ENCODE results near the gene NPY5R. TPM values are rescaled to one million over a fixed set of nuclear protein-coding genes. Genes with fewer than 3 reads are reported as not detected.

NPY5R gene
- total RNA-seq, 1 experiment from 2014 or later: not detected

- Histone ChIP-seq H3K27ac (ENCODE audit: low read length) (no peak overlapping the region), H3K36me3 (ENCODE audit: control insufficient read depth, insufficient read depth, low read length) (no peaks in the 10 kb centered on the region; the same call in 1 of the 2 replicates), H3K4me1 (ENCODE audit: control insufficient read depth, insufficient read depth, low read length) (no peaks in the 10 kb centered on the region), H3K4me3 (ENCODE audit: low read depth in 2 of 2, low read length in 2 of 2) (no peak overlapping the region), H3K27me3 (ENCODE audit: control insufficient read depth, insufficient read depth, low read length) (no peaks in the 10 kb centered on the region), H3K9me3 (ENCODE audit: control insufficient read depth, insufficient read depth, low read depth, low read length) (no peaks in the 10 kb centered on the region)
- BruUV-seq (replicated peaks): no TSS peak
- no peak for ATAC-seq
- no peak for DNase-seq (ENCODE audit: low read depth, low spot score)
- ChIA-PET CTCF (no interaction called here), POLR2A (no interaction called here)
- in situ Hi-C loops (cut with HindIII; ENCODE audit: low pct_unique_long_range_greater_than_20kb, low sequenced_read_pairs): no loop called here
- intact Hi-C loops (cut with micrococcal nuclease; ENCODE audit: unreplicated experiment): no loop called here
- TF ChIP-seq TCF7L2 (IDR thresholded peaks at IDR 0.05; ENCODE audit: low read depth, low read length): no peak
- no peak for TF ChIP-seq POLR2AphosphoS5 (IDR thresholded peaks at IDR 0.05; ENCODE audit: low read depth, low read length)
- TF ChIP-seq CTCF (IDR thresholded peaks at IDR 0.05): no peak
- no peak for TF ChIP-seq REST (IDR thresholded peaks at IDR 0.05; ENCODE audit: insufficient read depth in 1 of 2, low read depth in 2 of 2, low read length in 1 of 2)
- no peak for TF ChIP-seq SIN3A (IDR thresholded peaks at IDR 0.05; ENCODE audit: borderline replicate concordance, insufficient read depth, low read depth, low read length)
Measured at GRCh38 chr4:163300445-163300844, 43.2 kb upstream of the NPY5R start.

- in situ Hi-C loops (cut with HindIII; ENCODE audit: low pct_unique_long_range_greater_than_20kb, low sequenced_read_pairs): no loop called here
- TF ChIP-seq CTCF (IDR thresholded peaks at IDR 0.05) (no peak), POLR2AphosphoS5 (IDR thresholded peaks at IDR 0.05; ENCODE audit: low read depth, low read length) (no peak), SIN3A (IDR thresholded peaks at IDR 0.05; ENCODE audit: borderline replicate concordance, insufficient read depth, low read depth, low read length) (no peak), TCF7L2 (IDR thresholded peaks at IDR 0.05; ENCODE audit: low read depth, low read length) (no peak), REST (IDR thresholded peaks at IDR 0.05; ENCODE audit: insufficient read depth in 1 of 2, low read depth in 2 of 2, low read length in 1 of 2) (no peak)
- DNase-seq (ENCODE audit: low read depth, low spot score) (no peak), ATAC-seq (no peak)
- BruUV-seq (replicated peaks): no TSS peak
- ChIA-PET POLR2A (no interaction called here), CTCF (no interaction called here)
- no peaks in the 10 kb centered on the region; the same call in 1 of the 2 replicates for H3K36me3 ChIP-seq (ENCODE audit: control insufficient read depth, insufficient read depth, low read length)
- no peaks in the 10 kb centered on the region for H3K4me1 ChIP-seq (ENCODE audit: control insufficient read depth, insufficient read depth, low read length)
- H3K27me3 ChIP-seq (ENCODE audit: control insufficient read depth, insufficient read depth, low read length): no peaks in the 10 kb centered on the region
- no peak overlapping the region for H3K4me3 ChIP-seq (ENCODE audit: low read depth in 2 of 2, low read length in 2 of 2)
- intact Hi-C loops (cut with micrococcal nuclease; ENCODE audit: unreplicated experiment): no loop called here
- H3K9me3 ChIP-seq (ENCODE audit: control insufficient read depth, insufficient read depth, low read depth, low read length): no peaks in the 10 kb centered on the region
- no peak overlapping the region for H3K27ac ChIP-seq (ENCODE audit: low read length)
Measured at GRCh38 chr4:163303069-163303468, 40.6 kb upstream of the NPY5R start.

All from Panc1 (cell line).